ENCODE results near the gene ACP7. TPM values are rescaled to one million over a fixed set of nuclear protein-coding genes. Genes with fewer than 3 reads are reported as not detected.
"Not testable (repeated sequence)": the region's sequence is repeated elsewhere in the genome, so short reads cannot be mapped to it uniquely, and the experiment has no call there.

Gene ACP7
- total and polyA plus RNA-seq, 8 donors: 0.13 to 0.23 (median 0.18) TPM; not detected in 2

DNA sequence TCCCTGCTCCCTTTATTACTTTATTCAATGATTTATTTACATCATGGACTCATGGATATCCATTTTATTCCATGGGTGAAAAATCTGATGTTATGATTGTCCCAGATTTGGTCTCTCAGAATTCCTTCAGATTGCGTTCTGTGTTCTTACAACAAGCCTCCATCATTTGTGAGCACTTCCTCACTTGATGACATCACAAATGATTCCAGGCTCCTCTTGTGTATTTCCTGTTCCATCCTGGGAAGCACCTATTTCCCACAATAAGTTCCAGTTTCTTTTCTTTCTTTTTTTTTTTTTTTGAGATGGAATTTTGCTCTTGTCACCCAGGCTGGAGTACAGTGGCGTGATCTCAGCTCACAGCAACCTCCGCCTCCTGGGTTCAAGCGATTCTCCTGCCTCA is 6.7 kb downstream of the ACP7 start:
- no peak overlapping the region for H3K4me3 ChIP-seq
- no peak for DNase-seq
- peaks cover 3 to 55% of the 10 kb centered on the region in 2 donors for H3K27me3 ChIP-seq
- H3K9me3 ChIP-seq: no peaks in the 10 kb centered on the region
- intact Hi-C loops (cut with DNase I): no loop called here
- TF ChIP-seq, protein P1, sequence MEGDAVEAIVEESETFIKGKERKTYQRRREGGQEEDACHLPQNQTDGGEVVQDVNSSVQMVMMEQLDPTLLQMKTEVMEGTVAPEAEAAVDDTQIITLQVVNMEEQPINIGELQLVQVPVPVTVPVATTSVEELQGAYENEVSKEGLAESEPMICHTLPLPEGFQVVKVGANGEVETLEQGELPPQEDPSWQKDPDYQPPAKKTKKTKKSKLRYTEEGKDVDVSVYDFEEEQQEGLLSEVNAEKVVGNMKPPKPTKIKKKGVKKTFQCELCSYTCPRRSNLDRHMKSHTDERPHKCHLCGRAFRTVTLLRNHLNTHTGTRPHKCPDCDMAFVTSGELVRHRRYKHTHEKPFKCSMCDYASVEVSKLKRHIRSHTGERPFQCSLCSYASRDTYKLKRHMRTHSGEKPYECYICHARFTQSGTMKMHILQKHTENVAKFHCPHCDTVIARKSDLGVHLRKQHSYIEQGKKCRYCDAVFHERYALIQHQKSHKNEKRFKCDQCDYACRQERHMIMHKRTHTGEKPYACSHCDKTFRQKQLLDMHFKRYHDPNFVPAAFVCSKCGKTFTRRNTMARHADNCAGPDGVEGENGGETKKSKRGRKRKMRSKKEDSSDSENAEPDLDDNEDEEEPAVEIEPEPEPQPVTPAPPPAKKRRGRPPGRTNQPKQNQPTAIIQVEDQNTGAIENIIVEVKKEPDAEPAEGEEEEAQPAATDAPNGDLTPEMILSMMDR (IDR thresholded peaks at IDR 0.05): no peak
- no peak for ATAC-seq
- H3K36me3 ChIP-seq: no peaks in the 10 kb centered on the region
- H3K27ac ChIP-seq: no peak overlapping the region
- H3K4me1 ChIP-seq: no peaks in the 10 kb centered on the region

GRCh38 chr19:39095799-39096540 is 11.8 kb downstream of the ACP7 start:
- H3K4me1 ChIP-seq; ATAC-seq; H3K36me3 ChIP-seq; DNase-seq; H3K4me3 ChIP-seq; intact Hi-C loops (cut with DNase I); H3K27ac ChIP-seq; H3K9me3 ChIP-seq: not testable (repeated sequence)
- H3K27me3 ChIP-seq: peaks cover 11 to 61% of the 10 kb centered on the region in 2 donors

GRCh38 chr19:39097299-39097698 is 13.1 kb downstream of the ACP7 start:
- Histone ChIP-seq H3K9me3 (no peaks in the 10 kb centered on the region), H3K4me3 (no peak overlapping the region), H3K27ac (no peak overlapping the region), H3K36me3 (no peaks in the 10 kb centered on the region), H3K4me1 (no peaks in the 10 kb centered on the region), H3K27me3 (peaks cover 11 to 54% of the 10 kb centered on the region in 2 donors)
- intact Hi-C loops (cut with DNase I): no loop called here
- ATAC-seq: no peak
- DNase-seq: no peak
- TF ChIP-seq, protein P1 (IDR thresholded peaks at IDR 0.05): no peak

DNA sequence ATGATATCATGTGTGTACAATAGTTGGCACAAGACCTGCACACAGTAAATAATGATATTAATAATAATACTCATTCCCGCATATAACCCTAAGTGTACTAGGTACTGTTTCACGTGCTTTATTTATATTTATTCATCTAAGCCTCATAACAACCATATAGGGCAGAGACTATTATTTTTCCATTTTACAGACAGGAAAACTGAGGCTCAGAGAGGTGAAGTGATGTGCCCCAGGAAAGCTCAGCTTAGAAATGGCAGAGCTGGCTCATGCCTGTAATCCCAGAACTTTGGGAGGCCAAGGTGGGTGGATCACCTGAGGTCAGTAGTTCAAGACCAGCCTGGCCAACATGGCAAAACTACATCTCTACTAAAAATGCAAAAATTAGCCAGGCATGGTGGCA is 13.6 kb downstream of the ACP7 start:
- ATAC-seq: no peak
- TF ChIP-seq, protein P1 (IDR thresholded peaks at IDR 0.05): no peak
- no peaks in the 10 kb centered on the region for H3K9me3 ChIP-seq
- no peak overlapping the region for H3K27ac ChIP-seq
- no peaks in the 10 kb centered on the region for H3K36me3 ChIP-seq
- H3K27me3 ChIP-seq: peaks cover 11 to 52% of the 10 kb centered on the region in 2 donors
- no peak overlapping the region for H3K4me3 ChIP-seq
- intact Hi-C loops (cut with DNase I): no loop called here
- DNase-seq: no peak
- no peaks in the 10 kb centered on the region for H3K4me1 ChIP-seq

DNA sequence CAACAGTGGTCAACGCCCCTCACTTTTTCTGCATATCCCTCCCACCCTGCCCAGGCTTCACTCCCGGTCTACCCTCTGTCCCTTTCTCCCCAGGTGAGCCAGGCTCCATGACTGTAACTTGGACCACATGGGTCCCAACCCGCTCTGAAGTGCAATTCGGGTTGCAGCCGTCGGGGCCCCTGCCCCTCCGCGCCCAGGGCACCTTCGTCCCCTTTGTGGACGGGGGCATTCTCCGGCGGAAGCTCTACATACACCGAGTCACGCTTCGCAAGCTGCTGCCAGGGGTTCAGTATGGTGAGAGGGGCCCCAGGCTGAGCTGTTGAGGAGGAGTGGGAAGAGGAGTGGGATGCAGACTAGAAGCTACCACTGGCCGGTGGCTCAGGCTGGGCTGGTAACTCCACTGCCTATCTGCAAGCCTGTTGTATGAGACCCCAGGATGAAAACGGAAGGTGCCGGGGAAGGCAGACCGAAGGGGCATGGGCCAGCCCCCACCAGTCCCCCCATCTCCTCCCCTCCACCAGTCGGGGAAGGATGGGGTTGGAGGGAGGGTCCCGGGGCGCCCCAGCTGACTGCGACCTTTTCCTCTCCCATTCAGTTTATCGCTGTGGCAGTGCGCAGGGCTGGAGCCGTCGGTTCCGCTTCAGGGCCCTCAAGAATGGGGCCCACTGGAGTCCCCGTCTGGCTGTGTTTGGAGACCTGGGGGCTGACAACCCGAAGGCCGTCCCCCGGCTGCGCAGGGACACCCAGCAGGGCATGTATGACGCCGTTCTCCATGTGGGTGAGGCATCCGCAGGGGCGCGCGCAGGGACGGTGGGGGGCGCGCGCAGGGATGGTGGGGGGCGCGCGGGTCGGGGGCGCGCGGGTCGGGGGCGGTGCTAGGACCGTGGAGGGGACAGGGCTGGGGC is 14.4 kb downstream of the ACP7 start:
- no peaks in the 10 kb centered on the region for H3K36me3 ChIP-seq
- ATAC-seq: no peak
- TF ChIP-seq, protein P1 (IDR thresholded peaks at IDR 0.05): no peak
- no peaks in the 10 kb centered on the region for H3K9me3 ChIP-seq
- DNase-seq: no peak
- intact Hi-C loops (cut with DNase I): no loop called here
- no peaks in the 10 kb centered on the region for H3K4me1 ChIP-seq
- H3K4me3 ChIP-seq: no peak overlapping the region
- peaks cover 11 to 43% of the 10 kb centered on the region in 2 donors for H3K27me3 ChIP-seq
- H3K27ac ChIP-seq: no peak overlapping the region
